HEK293 (cell line): ENCODE measurements around the gene ASIC4.

Experiments used
- CTCF ChIA-PET: fragments of 350-600 bp; formaldehyde crosslinking; extraction: SDS; loops from one replicate; lab custom pipeline; 2021; ENCODE audit warnings: antibody characterized with exemption; lab: Yijun Ruan, JAX
- POLR2A ChIA-PET: fragments of 300-600 bp; formaldehyde crosslinking; extraction: SDS; loops from one replicate; lab custom pipeline; 2020; ENCODE audit warnings: antibody characterized with exemption, inconsistent platforms; lab: Yijun Ruan, JAX
- H3K27ac ChIP-seq: fragments of 200-500 bp; sonication (Bioruptor generic); 2 replicates; pipeline ENCODE4 v1.5.1; 2014; ENCODE audit warnings: low read depth, low read length, control low read depth, inconsistent platforms; ENCODE audit errors: extremely low read depth
- H3K36me3 ChIP-seq, 2 experiments: fragments of 200-500 bp in 1 of 2; sonication (Bioruptor generic) in 1 of 2; 1 replicate in 1 of 2; 2 replicates in 1 of 2; pipeline ENCODE4 v1.5.1; 2014 to 2017; ENCODE audit warnings: inconsistent platforms in 2 of 2, low read length in 2 of 2; ENCODE audit not compliant: control insufficient read depth in 2 of 2, insufficient read depth in 1 of 2
- H3K4me1 ChIP-seq: fragments of 200-500 bp; sonication (Bioruptor generic); 2 replicates; pipeline ENCODE4 v1.5.1; 2014; ENCODE audit warnings: mild to moderate bottlenecking, low read length, inconsistent platforms; ENCODE audit not compliant: control insufficient read depth, insufficient read depth
- H3K4me3 ChIP-seq: 2 replicates; pipeline ENCODE4 v1.5.1; 2011; ENCODE audit warnings: low read depth, mild to moderate bottlenecking, control low read depth, low read length, moderate library complexity
- H3K9me3 ChIP-seq: fragments of 200-500 bp; sonication (Bioruptor generic); 2 replicates; pipeline ENCODE4 v1.5.1; 2014; ENCODE audit warnings: low read depth, low read length, inconsistent platforms; ENCODE audit not compliant: control insufficient read depth, insufficient read depth
- GLI2 ChIP-seq: fragments of 450-650 bp; formaldehyde crosslinking; IDR thresholded peaks from 2 replicates; pipeline ENCODE4; 2017; ENCODE audit warnings: missing biosample characterization, missing genetic modification characterization, low read depth, borderline replicate concordance
- KLF8 ChIP-seq: fragments of 450-650 bp; formaldehyde crosslinking; IDR thresholded peaks from 2 replicates; pipeline ENCODE4 v1.5.1; 2016; ENCODE audit warnings: missing biosample characterization, missing genetic modification characterization
- KLF9 ChIP-seq: fragments of 450-650 bp; formaldehyde crosslinking; IDR thresholded peaks from 2 replicates; pipeline ENCODE4 v1.5.1; 2016; ENCODE audit warnings: missing biosample characterization, missing genetic modification characterization, low read depth
- OSR2 ChIP-seq: fragments of 450-650 bp; formaldehyde crosslinking; IDR thresholded peaks from 2 replicates; pipeline ENCODE4 v1.5.1; 2016; ENCODE audit warnings: missing biosample characterization, missing genetic modification characterization
- SP3 ChIP-seq: fragments of 450-650 bp; formaldehyde crosslinking; IDR thresholded peaks from 2 replicates; pipeline ENCODE4 v1.5.1; 2016; ENCODE audit warnings: missing biosample characterization, missing genetic modification characterization
- WT1 ChIP-seq: fragments of 450-650 bp; formaldehyde crosslinking; IDR thresholded peaks from 2 replicates; pipeline ENCODE4 v1.5.1; 2016; ENCODE audit warnings: missing biosample characterization, missing genetic modification characterization
- ZBTB1 ChIP-seq: fragments of 450-650 bp; formaldehyde crosslinking; IDR thresholded peaks from 2 replicates; pipeline ENCODE4 v1.5.1; 2016; ENCODE audit warnings: missing biosample characterization, missing genetic modification characterization
- ZFP41 ChIP-seq: fragments of 450-650 bp; formaldehyde crosslinking; IDR thresholded peaks from 2 replicates; pipeline ENCODE4 v1.5.1; 2016; ENCODE audit warnings: missing biosample characterization, missing genetic modification characterization, borderline replicate concordance
- ZNF10 ChIP-seq: fragments of 450-650 bp; formaldehyde crosslinking; IDR thresholded peaks from 2 replicates; pipeline ENCODE4 v1.5.1; 2017; ENCODE audit warnings: missing biosample characterization, missing genetic modification characterization
- ZNF132 ChIP-seq: fragments of 450-650 bp; formaldehyde crosslinking; IDR thresholded peaks from 2 replicates; pipeline ENCODE4 v1.5.1; 2017; ENCODE audit warnings: missing biosample characterization, missing genetic modification characterization, borderline replicate concordance
- ZNF155 ChIP-seq: fragments of 450-650 bp; formaldehyde crosslinking; IDR thresholded peaks from 2 replicates; pipeline ENCODE4 v1.5.1; 2016; ENCODE audit warnings: missing biosample characterization, missing genetic modification characterization
- ZNF169 ChIP-seq: fragments of 450-650 bp; formaldehyde crosslinking; IDR thresholded peaks from 2 replicates; pipeline ENCODE4 v1.5.1; 2016; ENCODE audit warnings: missing biosample characterization, missing genetic modification characterization
- ZNF274 ChIP-seq, 2 experiments: fragments of 200-500 bp in 1 of 2; fragments of 450-650 bp in 1 of 2; sonication (Bioruptor generic) in 1 of 2; formaldehyde crosslinking in 1 of 2; IDR thresholded peaks; 2 replicates each; pipeline versions ENCODE4 v1.5.1 to v1.6.1; 2014 to 2016; ENCODE audit warnings: borderline replicate concordance in 1 of 2, inconsistent platforms in 1 of 2, low read length in 1 of 2, missing biosample characterization in 1 of 2, missing genetic modification characterization in 1 of 2
- ZNF335 ChIP-seq: fragments of 450-650 bp; formaldehyde crosslinking; conservative IDR thresholded peaks from 2 replicates; pipeline ENCODE4 v1.5.1; 2016; ENCODE audit warnings: missing biosample characterization, missing genetic modification characterization
- ZNF366 ChIP-seq: fragments of 450-650 bp; formaldehyde crosslinking; conservative IDR thresholded peaks from 2 replicates; pipeline ENCODE4 v1.5.1; 2016; ENCODE audit warnings: missing biosample characterization, missing genetic modification characterization
- ZNF416 ChIP-seq: fragments of 450-650 bp; formaldehyde crosslinking; IDR thresholded peaks from 2 replicates; pipeline ENCODE4 v1.5.1; 2016; ENCODE audit warnings: missing biosample characterization, missing genetic modification characterization
- ZNF626 ChIP-seq: fragments of 450-650 bp; sonication (Bioruptor Pico); formaldehyde crosslinking; IDR thresholded peaks from 2 replicates; pipeline ENCODE4 v1.5.1; 2018; ENCODE audit warnings: missing biosample characterization, missing genetic modification characterization, inconsistent platforms
- ZSCAN16 ChIP-seq: fragments of 450-650 bp; formaldehyde crosslinking; IDR thresholded peaks from 2 replicates; pipeline ENCODE4 v1.5.1; 2016; ENCODE audit warnings: missing biosample characterization, missing genetic modification characterization
- TF ChIP-seq, protein P1 (sequence below): fragments of 450-650 bp; formaldehyde crosslinking; IDR thresholded peaks from 2 replicates; pipeline ENCODE4 v1.5.1; 2017; ENCODE audit warnings: missing biosample characterization, missing genetic modification characterization
- TF ChIP-seq, protein P2 (sequence below): fragments of 450-650 bp; formaldehyde crosslinking; IDR thresholded peaks from 2 replicates; pipeline ENCODE4 v1.5.1; 2016; ENCODE audit warnings: missing biosample characterization, missing genetic modification characterization
- TF ChIP-seq, protein P3 (sequence below): fragments of 450-650 bp; formaldehyde crosslinking; IDR thresholded peaks from 2 replicates; pipeline ENCODE4 v1.5.1; 2016; ENCODE audit warnings: missing biosample characterization, missing genetic modification characterization
- TF ChIP-seq, protein P4 (sequence below): fragments of 450-650 bp; formaldehyde crosslinking; IDR thresholded peaks from 2 replicates; pipeline ENCODE4 v1.5.1; 2016; ENCODE audit warnings: missing biosample characterization, missing genetic modification characterization
- TF ChIP-seq, protein P5 (sequence below): fragments of 450-650 bp; formaldehyde crosslinking; IDR thresholded peaks from 2 replicates; pipeline ENCODE4 v1.5.1; 2016; ENCODE audit warnings: missing biosample characterization, missing genetic modification characterization, low read depth

ASIC4 gene

DNA sequence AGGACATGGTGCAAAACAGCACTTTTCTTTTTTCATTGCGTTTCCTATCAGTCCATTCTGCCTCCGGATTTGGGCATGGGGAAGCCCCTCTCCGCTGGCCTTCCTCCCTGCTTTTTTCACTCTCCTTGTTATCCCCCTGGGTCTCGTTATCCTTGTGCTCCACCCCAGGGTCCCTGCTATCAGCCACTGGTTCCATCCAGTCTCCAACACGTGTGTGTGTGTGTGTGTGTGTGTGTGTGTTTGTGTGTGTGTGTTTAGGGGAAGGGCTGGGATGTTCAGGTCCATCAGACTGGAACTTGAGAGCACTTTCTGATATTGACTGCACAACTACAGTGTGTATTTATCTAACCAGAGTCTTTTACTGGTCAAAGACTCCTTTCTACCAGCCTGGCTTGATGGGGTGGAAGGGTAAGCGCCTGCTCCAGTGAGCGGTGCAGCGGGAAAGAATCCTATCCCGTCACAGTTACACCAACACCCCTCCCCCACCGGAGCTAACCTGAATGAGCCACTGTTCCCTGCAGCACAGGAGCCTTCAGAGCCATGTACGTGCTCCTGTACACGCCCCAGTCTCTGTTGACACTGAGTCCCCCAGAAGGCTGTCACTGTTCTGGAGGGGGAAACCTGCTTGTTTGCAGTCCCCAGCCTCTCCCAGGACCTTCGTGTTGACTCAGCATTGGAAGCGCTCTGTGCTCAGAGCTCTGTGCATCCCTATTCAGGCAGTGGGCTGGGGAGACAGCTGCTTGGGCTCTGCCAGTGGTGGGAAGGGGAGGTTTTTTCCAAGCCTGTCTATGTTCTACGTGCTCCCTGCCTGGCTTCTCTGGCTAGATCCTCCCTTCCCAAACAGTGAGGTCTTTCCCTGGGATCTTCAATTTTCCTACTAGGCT is 62.5 kb downstream of the ASIC4 start (continued):
- TF ChIP-seq ZNF626 (tag by site-specific recombination), result no peak
- no peak for TF ChIP-seq SP3 (tag by site-specific recombination)
- peak; percentile 63 for TF ChIP-seq OSR2 (tag by site-specific recombination)
- no peak for TF ChIP-seq ZFP41
- TF ChIP-seq, all 188 proteins: peak for 11

DNA sequence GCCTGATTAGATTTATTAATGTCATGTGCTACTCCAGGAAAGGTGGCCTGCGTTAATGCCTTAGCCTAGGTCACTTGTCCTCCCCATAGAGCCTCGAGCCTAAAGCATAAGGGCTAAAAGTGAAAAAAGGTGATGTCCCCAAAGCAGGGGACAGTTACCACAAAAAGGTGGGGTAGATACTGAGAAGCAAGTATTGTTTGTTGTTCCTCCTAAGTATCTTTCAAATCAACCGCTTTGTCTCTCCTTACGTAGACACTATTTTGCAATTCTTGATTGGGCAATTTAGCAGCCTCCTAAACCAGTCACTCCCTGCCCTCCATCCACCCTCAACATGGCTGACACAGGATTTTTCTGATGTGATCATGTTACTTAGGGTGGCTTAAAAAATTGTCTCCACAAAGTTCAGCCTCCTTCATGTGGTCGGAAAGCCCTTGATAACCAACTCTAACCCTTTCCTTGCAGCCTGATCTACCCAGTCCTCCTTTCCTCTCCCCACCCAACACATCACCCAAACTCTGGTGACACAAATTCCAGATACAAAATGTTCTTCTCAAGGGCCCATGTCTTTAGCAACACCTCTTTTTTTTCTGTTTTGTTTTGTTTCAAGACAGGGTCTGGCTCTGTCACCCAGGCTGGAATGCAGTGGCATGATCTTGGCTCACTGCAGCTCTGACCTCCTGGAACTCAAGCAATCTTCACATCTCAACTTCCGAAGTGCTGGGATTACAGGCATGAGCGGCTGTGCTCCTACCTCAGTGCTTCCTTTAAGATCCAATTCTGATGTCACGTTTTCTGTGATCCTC is 64.7 kb downstream of the ASIC4 start:
- TF ChIP-seq ZNF366 (no peak), ZNF274 (IDR thresholded peaks at IDR 0.05; ENCODE audit: low read length) (no peak), ZNF274 (tag by site-specific recombination; IDR thresholded peaks at IDR 0.05; ENCODE audit: borderline replicate concordance) (no peak), ZNF155 (tag by site-specific recombination) (no peak), ZNF335 (tag by site-specific recombination) (peak; percentile 59), ZNF416 (tag by site-specific recombination) (no peak), ZSCAN16 (tag by site-specific recombination) (no peak), ZBTB1 (no peak)
- TF ChIP-seq, protein P1, sequence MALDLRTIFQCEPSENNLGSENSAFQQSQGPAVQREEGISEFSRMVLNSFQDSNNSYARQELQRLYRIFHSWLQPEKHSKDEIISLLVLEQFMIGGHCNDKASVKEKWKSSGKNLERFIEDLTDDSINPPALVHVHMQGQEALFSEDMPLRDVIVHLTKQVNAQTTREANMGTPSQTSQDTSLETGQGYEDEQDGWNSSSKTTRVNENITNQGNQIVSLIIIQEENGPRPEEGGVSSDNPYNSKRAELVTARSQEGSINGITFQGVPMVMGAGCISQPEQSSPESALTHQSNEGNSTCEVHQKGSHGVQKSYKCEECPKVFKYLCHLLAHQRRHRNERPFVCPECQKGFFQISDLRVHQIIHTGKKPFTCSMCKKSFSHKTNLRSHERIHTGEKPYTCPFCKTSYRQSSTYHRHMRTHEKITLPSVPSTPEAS, result no peak
- Histone ChIP-seq H3K4me3 (no peak overlapping the region), H3K27ac (no peak overlapping the region), H3K9me3 (no peaks in the 10 kb centered on the region), H3K4me1 (peaks cover 2% of the 10 kb centered on the region; the same call in 1 of the 2 replicates), H3K36me3 (no peaks in the 10 kb centered on the region)
- ChIA-PET POLR2A (no interaction called here), CTCF (no interaction called here)

DNA sequence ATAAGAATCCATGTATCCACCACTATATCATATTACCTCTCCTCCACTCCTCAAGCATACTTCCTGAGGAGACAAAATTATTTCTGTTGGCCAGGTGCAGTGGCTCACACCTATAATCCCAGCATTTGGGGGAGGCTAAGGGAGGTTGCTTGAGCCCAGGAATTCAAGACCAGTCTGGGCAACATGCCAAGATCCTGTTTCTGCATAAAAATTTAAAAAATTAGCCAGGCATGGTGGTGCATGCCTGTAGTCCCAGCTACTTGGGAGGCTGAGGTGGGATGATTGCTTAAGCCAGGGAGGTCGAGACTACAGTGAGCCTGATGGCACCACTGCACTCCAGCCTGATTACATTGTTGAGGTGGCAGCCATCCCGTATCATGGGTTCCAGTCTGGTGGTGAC is 67.1 kb downstream of the ASIC4 start:
- ChIA-PET CTCF (interaction anchor here (0.8 kb wide), 1 partner anchor 178 kb away, joined by 4 read pairs; no protein-coding TSS in a partner anchor), POLR2A (no interaction called here)
- peaks cover 2% of the 10 kb centered on the region; the same call in 1 of the 2 replicates for H3K4me1 ChIP-seq
- H3K36me3 ChIP-seq, result no peaks in the 10 kb centered on the region
- H3K4me3 ChIP-seq, result no peak overlapping the region
- no peak overlapping the region for H3K27ac ChIP-seq
- H3K9me3 ChIP-seq, result no peaks in the 10 kb centered on the region
- TF ChIP-seq ZNF10 (tag by site-specific recombination) (no peak), ZNF155 (tag by site-specific recombination) (no peak), WT1 (no peak), KLF9 (tag by site-specific recombination) (no peak), ZNF132 (tag by site-specific recombination) (no peak), KLF8 (tag by site-specific recombination) (no peak), GLI2 (no peak), ZNF169 (tag by site-specific recombination) (no peak)
- TF ChIP-seq, protein P2, sequence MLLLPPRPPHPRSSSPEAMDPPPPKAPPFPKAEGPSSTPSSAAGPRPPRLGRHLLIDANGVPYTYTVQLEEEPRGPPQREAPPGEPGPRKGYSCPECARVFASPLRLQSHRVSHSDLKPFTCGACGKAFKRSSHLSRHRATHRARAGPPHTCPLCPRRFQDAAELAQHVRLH (tag by site-specific recombination), result no peak
- TF ChIP-seq, protein P3, sequence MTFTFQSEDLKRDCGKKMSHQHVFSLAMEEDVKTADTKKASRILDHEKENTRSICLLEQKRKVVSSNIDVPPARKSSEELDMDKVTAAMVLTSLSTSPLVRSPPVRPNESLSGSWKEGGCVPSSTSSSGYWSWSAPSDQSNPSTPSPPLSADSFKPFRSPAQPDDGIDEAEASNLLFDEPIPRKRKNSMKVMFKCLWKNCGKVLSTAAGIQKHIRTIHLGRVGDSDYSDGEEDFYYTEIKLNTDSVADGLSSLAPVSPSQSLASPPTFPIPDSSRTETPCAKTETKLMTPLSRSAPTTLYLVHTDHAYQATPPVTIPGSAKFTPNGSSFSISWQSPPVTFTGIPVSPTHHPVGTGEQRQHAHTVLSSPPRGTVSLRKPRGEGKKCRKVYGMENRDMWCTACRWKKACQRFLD (tag by site-specific recombination), result no peak
- TF ChIP-seq, protein P4, sequence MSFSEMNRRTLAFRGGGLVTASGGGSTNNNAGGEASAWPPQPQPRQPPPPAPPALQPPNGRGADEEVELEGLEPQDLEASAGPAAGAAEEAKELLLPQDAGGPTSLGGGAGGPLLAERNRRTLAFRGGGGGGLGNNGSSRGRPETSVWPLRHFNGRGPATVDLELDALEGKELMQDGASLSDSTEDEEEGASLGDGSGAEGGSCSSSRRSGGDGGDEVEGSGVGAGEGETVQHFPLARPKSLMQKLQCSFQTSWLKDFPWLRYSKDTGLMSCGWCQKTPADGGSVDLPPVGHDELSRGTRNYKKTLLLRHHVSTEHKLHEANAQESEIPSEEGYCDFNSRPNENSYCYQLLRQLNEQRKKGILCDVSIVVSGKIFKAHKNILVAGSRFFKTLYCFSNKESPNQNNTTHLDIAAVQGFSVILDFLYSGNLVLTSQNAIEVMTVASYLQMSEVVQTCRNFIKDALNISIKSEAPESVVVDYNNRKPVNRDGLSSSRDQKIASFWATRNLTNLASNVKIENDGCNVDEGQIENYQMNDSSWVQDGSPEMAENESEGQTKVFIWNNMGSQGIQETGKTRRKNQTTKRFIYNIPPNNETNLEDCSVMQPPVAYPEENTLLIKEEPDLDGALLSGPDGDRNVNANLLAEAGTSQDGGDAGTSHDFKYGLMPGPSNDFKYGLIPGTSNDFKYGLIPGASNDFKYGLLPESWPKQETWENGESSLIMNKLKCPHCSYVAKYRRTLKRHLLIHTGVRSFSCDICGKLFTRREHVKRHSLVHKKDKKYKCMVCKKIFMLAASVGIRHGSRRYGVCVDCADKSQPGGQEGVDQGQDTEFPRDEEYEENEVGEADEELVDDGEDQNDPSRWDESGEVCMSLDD, result no peak
- TF ChIP-seq, protein P5, sequence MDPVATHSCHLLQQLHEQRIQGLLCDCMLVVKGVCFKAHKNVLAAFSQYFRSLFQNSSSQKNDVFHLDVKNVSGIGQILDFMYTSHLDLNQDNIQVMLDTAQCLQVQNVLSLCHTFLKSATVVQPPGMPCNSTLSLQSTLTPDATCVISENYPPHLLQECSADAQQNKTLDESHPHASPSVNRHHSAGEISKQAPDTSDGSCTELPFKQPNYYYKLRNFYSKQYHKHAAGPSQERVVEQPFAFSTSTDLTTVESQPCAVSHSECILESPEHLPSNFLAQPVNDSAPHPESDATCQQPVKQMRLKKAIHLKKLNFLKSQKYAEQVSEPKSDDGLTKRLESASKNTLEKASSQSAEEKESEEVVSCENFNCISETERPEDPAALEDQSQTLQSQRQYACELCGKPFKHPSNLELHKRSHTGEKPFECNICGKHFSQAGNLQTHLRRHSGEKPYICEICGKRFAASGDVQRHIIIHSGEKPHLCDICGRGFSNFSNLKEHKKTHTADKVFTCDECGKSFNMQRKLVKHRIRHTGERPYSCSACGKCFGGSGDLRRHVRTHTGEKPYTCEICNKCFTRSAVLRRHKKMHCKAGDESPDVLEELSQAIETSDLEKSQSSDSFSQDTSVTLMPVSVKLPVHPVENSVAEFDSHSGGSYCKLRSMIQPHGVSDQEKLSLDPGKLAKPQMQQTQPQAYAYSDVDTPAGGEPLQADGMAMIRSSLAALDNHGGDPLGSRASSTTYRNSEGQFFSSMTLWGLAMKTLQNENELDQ (tag by site-specific recombination), result no peak
